GM12878 (cell line): ENCODE data around the gene OCA2. TPM values are rescaled to one million over a fixed set of nuclear protein-coding genes. Genes with fewer than 3 reads are reported as not detected.

Experiments
- ATAC-seq: fragments of 200-7000 bp; cut with Tn5 transposase; 3 replicates; pipeline ENCODE4 v1.9.1; 2020; ENCODE audit warnings: mild to moderate bottlenecking, moderate library complexity
- BruUV-seq: library from RNA; stranded (reverse); fragments of 400-500 nt; replicated peaks from 2 replicates; lab custom pipeline; 2021; lab: Mats Ljungman, UMichigan
- CTCF ChIA-PET: fragments of 300-600 bp; sonication (Branson Sonifier 250); formaldehyde crosslinking; extraction: SDS; loops from one replicate; lab custom pipeline; 2021; ENCODE audit warnings: inconsistent platforms; lab: Yijun Ruan, JAX
- POLR2A ChIA-PET: fragments of 350-600 bp; formaldehyde crosslinking; extraction: SDS; loops from one replicate; lab custom pipeline; 2021; ENCODE audit warnings: inconsistent platforms; lab: Charles Lee
- RAD21 ChIA-PET: fragments of 300-600 bp; sonication (Branson Sonifier 250); formaldehyde crosslinking; loops from one replicate; lab custom pipeline; 2023; ENCODE audit warnings: antibody characterized with exemption; ENCODE audit not compliant: unreplicated experiment; lab: Charles Lee
- SMC1A ChIA-PET: fragments of 300-600 bp; sonication (Branson Sonifier 250); formaldehyde crosslinking; loops from one replicate; lab custom pipeline; 2023; ENCODE audit not compliant: unreplicated experiment, uncharacterized antibody; lab: Charles Lee
- DNase-seq: peaks from one replicate; pipeline ENCODE4 v3.0.0-alpha.2; 2011; ENCODE audit warnings: low read depth, low spot score
- FAIRE-seq: peaks from 3 replicates; lab custom pipeline; 2011; peaks lifted over from hg19 to GRCh38; lab: Jason Lieb, UNC
- H2AFZ ChIP-seq: 2 replicates; pipeline ENCODE4 v1.6.0; 2011; ENCODE audit warnings: low read depth, low read length, control low read depth; ENCODE audit not compliant: control insufficient read depth
- H3K27ac ChIP-seq: 2 replicates; pipeline ENCODE4 v1.5.1; 2011; ENCODE audit warnings: control low read depth; ENCODE audit not compliant: control insufficient read depth, insufficient read depth
- H3K27me3 ChIP-seq, 2 experiments: replicated peaks in 1 of 2; 2 replicates each; pipeline versions ENCODE4 v1.6.0 to v1.6.1; 2011; ENCODE audit warnings: low read length in 1 of 2; ENCODE audit not compliant: control insufficient read depth in 2 of 2, insufficient read depth in 2 of 2
- H3K36me3 ChIP-seq, 2 experiments: 2 replicates each; pipeline ENCODE4 v1.5.1; 2011; ENCODE audit warnings: low read length in 1 of 2; ENCODE audit not compliant: control insufficient read depth in 2 of 2, insufficient read depth in 2 of 2
- H3K4me1 ChIP-seq: 2 replicates; pipeline ENCODE4 v1.6.1; 2011; ENCODE audit warnings: mild to moderate bottlenecking, low read length, moderate library complexity, mixed read lengths; ENCODE audit not compliant: control insufficient read depth, insufficient read depth
- H3K4me2 ChIP-seq: 2 replicates; pipeline ENCODE4 v1.6.0; 2011; ENCODE audit warnings: control low read depth; ENCODE audit not compliant: control insufficient read depth, insufficient read depth
- H3K4me3 ChIP-seq: fragments of 200-600 bp; sonication (generic); 2 replicates; pipeline ENCODE4 v1.5.1; 2016
- H3K79me2 ChIP-seq: 2 replicates; pipeline ENCODE4 v1.6.0; 2011; ENCODE audit warnings: low read length; ENCODE audit not compliant: control insufficient read depth, insufficient read depth
- H3K9ac ChIP-seq: 2 replicates; pipeline ENCODE4 v1.8.0; 2011; ENCODE audit warnings: low read length, control low read depth, mixed read lengths; ENCODE audit not compliant: control insufficient read depth, insufficient read depth
- H3K9me3 ChIP-seq: replicated peaks from 3 replicates; pipeline ENCODE4 v1.5.1; 2011; ENCODE audit warnings: mild to moderate bottlenecking, low read length; ENCODE audit not compliant: control insufficient read depth, insufficient read depth
- H4K20me1 ChIP-seq: 2 replicates; pipeline ENCODE4 v1.6.0; 2011; ENCODE audit not compliant: control insufficient read depth, insufficient read depth
- BMI1 ChIP-seq: fragments of 450-650 bp; IDR thresholded peaks from 2 replicates; pipeline ENCODE4 v1.6.1; 2016; ENCODE audit warnings: mild to moderate bottlenecking, moderate library complexity, borderline replicate concordance
- E4F1 ChIP-seq: fragments of 450-650 bp; IDR thresholded peaks from 2 replicates; pipeline ENCODE4 v1.6.1; 2018; ENCODE audit warnings: borderline replicate concordance, mild to moderate bottlenecking; ENCODE audit not compliant: partially characterized antibody
- EP300 ChIP-seq, 2 experiments: fragments of 150-350 bp in 1 of 2; IDR thresholded peaks; 2 replicates each; pipeline ENCODE4 v1.6.1; 2011 to 2012; ENCODE audit warnings: low read depth in 2 of 2, low read length in 2 of 2, borderline replicate concordance in 1 of 2, improper control_type of control experiment in 1 of 2, inconsistent platforms in 1 of 2; ENCODE audit not compliant: control insufficient read depth in 1 of 2
- HSF1 ChIP-seq: fragments of 150-350 bp; IDR thresholded peaks from 2 replicates; pipeline ENCODE4 v1.6.1; 2014; ENCODE audit warnings: mild to moderate bottlenecking, low read depth, low read length
- IKZF1 ChIP-seq: fragments of 450-650 bp; conservative IDR thresholded peaks from 2 replicates; pipeline ENCODE4 v1.6.1; 2017; ENCODE audit warnings: antibody characterized with exemption, mild to moderate bottlenecking
- KDM1A ChIP-seq: fragments of 200-600 bp; sonication (generic); IDR thresholded peaks from 2 replicates; pipeline ENCODE4 v1.6.1; 2016; ENCODE audit warnings: borderline replicate concordance
- NBN ChIP-seq: fragments of 450-650 bp; IDR thresholded peaks from 2 replicates; pipeline ENCODE4 v1.6.1; 2016
- NRF1 ChIP-seq: conservative IDR thresholded peaks from 2 replicates; pipeline ENCODE4 v1.6.1; 2011; ENCODE audit warnings: mild to moderate bottlenecking, low read depth, low read length, improper control_type of control experiment
- RUNX3 ChIP-seq: IDR thresholded peaks from 2 replicates; pipeline ENCODE4 v1.6.1; 2012; ENCODE audit warnings: low read length, inconsistent platforms
- SREBF1 ChIP-seq: IDR thresholded peaks from 2 replicates; pipeline ENCODE4 v1.6.1; 2012; ENCODE audit warnings: mild to moderate bottlenecking, low read length
- TAF1 ChIP-seq: IDR thresholded peaks from 2 replicates; pipeline ENCODE4 v1.6.1; 2011; ENCODE audit warnings: mild to moderate bottlenecking, low read depth, low read length, borderline replicate concordance
- YY1 ChIP-seq: IDR thresholded peaks from 2 replicates; pipeline ENCODE4 v1.6.1; 2011; ENCODE audit warnings: low read depth, mild to moderate bottlenecking, low read length
- ZBTB40 ChIP-seq: fragments of 450-650 bp; IDR thresholded peaks from 2 replicates; pipeline ENCODE4 v1.6.1; 2016; ENCODE audit warnings: mild to moderate bottlenecking, moderate library complexity, borderline replicate concordance
- ZNF207 ChIP-seq: fragments of 450-650 bp; IDR thresholded peaks from 2 replicates; pipeline ENCODE4 v1.6.1; 2014; ENCODE audit warnings: antibody characterized with exemption, mild to moderate bottlenecking, borderline replicate concordance
- ZNF217 ChIP-seq: fragments of 450-650 bp; IDR thresholded peaks from 2 replicates; pipeline ENCODE4 v1.6.1; 2017; ENCODE audit warnings: antibody characterized with exemption, mild to moderate bottlenecking
- WGBS: methylation state at CpG from one replicate; pipeline ENCODE4 v1.1.6; 2016; ENCODE audit warnings: low lambda C conversion rate; ENCODE audit not compliant: insufficient replicate concordance, insufficient coverage; ENCODE audit errors: missing lambda C conversion rate; 5-methylcytosine and 5-hydroxymethylcytosine counted together
- in situ Hi-C: fragments of 300-500 bp; cut with MboI; formaldehyde crosslinking; loops from 9 replicates; pipeline ENCODE4 v1.14.3; 2018; ENCODE audit warnings: mixed read lengths
- intact Hi-C: fragments of 100-400 bp; cut with micrococcal nuclease; formaldehyde crosslinking; loops from one replicate; pipeline ENCODE4 v1.14.2; 2022; ENCODE audit not compliant: unreplicated experiment
- polyA plus RNA-seq, 11 experiments: library from polyadenylated mRNA; depleted of rRNA in 4 of 11; unstranded in 6 of 11; stranded (reverse) in 5 of 11; fragments of >200 nt; fragmentation: Nextera tagmentation in 4 of 11; fragmentation: Illumina TruSeq in 1 of 11; extraction: Ambion mirVana in 4 of 11; extraction: Trizol in 1 of 11; gene quantifications; 1 replicate in 1 of 11; 2 replicates in 10 of 11; pipeline versions ENCODE4 v1.2.1 to v1.2.3, GENCODE V29; 2011 to 2016; ENCODE audit warnings: inconsistent platforms in 2 of 11, missing spikeins in 2 of 11, low read depth in 1 of 11
- total RNA-seq, 4 experiments: library from RNA; depleted of rRNA in 3 of 4; stranded (reverse); fragments of >200 nt in 3 of 4; fragmentation: Illumina TruSeq in 1 of 4; extraction: Trizol in 1 of 4; gene quantifications; 2 replicates each; pipeline versions ENCODE4 v1.2.1 to v1.2.3, GENCODE V29; 2013 to 2021

Gene OCA2
- total and polyA plus RNA-seq, 10 of the 15 experiments (the other 5 are each of a cell fraction or from before 2014, with no cell fraction given), result 0.04 to 1.8 TPM; not detected in 8

- TF ChIP-seq ZBTB40 (no peak), E4F1 (no peak), NBN (no peak), KDM1A (no peak)
Observed at GRCh38 chr15:27834684-27835083, 264.4 kb downstream of the OCA2 start (continued).

- Histone ChIP-seq H3K4me2 (no peak overlapping the region), H3K9ac (no peak overlapping the region), H3K36me3 (no peaks in the 10 kb centered on the region), H3K9me3 (no peaks in the 10 kb centered on the region; the same call in 2 of the 3 replicates), H3K27me3 (no peaks in the 10 kb centered on the region), H3K4me3 (no peak overlapping the region), H3K4me1 (no peaks in the 10 kb centered on the region), H3K79me2 (no peaks in the 10 kb centered on the region), H4K20me1 (no peaks in the 10 kb centered on the region), H3K27ac (no peak overlapping the region), H2AFZ (no peak overlapping the region)
- ChIA-PET POLR2A (no interaction called here), SMC1A (no interaction called here), RAD21 (no interaction called here), CTCF (no interaction called here)
- WGBS, result 0% methylated on average over 2 of the region's 2 CpGs
- FAIRE-seq, result no peak
- in situ Hi-C loops (no loop called here), intact Hi-C loops (no loop called here)
- TF ChIP-seq HSF1 (no peak), NRF1 (no peak), YY1 (no peak), BMI1 (no peak), ZNF207 (no peak), ZNF217 (no peak), EP300 (IDR thresholded peaks at IDR 0.05; ENCODE audit: borderline replicate concordance in 1 of 2, control insufficient read depth in 1 of 2, low read depth in 2 of 2, low read length in 2 of 2) (no peak), TAF1 (no peak), RUNX3 (no peak), IKZF1 (no peak), SREBF1 (no peak)
- no TSS peak for BruUV-seq
- no peak for ATAC-seq
- no peak for DNase-seq
Observed at GRCh38 chr15:27833974-27834373, 265.1 kb downstream of the OCA2 start.
